NOMO-1 treated with dmso at 0.1 percent for 144 hours (cell line): ENCODE data around the gene NCAPD2.
A peak's percentile ranks its signal among the peaks of the same experiment; 100 is the strongest.
"Not testable (repeated sequence)": the region's sequence is repeated elsewhere in the genome, so short reads cannot be mapped to it uniquely, and the experiment has no call there.

Source experiments
- DNase-seq: peaks from one replicate; lab custom pipeline; 2025; ENCODE audit not compliant: unreplicated experiment; lab: John Stamatoyannopoulos, UW

The NCAPD2 gene

DNA sequence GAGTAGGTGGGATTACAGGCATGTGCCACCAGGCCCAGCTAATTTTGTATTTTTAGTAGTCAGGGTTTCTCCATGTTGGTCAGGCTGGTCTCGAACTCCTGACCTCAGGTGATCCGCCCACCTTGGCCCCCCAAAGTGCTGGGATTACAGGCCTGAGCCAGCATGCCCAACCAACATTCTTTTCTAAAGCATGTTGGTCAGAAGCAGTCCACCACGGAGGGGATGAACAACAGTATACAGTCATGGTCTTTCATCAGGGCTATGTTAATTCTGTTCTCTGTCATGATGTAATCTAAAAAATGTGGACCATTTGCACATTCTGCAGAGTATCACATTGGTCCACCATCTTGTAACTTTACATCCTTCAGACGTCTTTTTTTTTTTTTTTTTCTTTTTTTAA, 4.5 kb upstream of the NCAPD2 start:
- no peak for DNase-seq

DNA sequence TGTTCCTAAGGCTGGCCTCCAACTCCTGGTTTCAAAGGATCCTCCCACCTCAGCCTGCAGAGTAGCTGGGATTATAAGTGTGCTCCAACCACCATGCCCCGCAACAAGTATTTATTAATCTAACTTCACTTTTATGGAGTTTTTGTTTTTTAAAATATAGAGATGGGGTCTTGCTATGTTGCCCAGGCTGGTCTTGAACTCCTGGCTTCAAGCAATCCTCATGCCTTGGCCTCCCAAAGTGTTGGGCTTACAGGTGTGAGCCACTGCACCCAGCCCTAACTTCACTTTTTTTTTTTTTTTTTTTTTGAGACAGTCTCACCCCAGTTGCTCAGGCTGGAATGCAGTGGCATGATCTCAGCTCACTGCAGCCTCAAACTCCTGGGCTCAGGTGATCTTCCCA, 3.2 kb upstream of the NCAPD2 start:
- DNase-seq: not testable (repeated sequence)

DNA sequence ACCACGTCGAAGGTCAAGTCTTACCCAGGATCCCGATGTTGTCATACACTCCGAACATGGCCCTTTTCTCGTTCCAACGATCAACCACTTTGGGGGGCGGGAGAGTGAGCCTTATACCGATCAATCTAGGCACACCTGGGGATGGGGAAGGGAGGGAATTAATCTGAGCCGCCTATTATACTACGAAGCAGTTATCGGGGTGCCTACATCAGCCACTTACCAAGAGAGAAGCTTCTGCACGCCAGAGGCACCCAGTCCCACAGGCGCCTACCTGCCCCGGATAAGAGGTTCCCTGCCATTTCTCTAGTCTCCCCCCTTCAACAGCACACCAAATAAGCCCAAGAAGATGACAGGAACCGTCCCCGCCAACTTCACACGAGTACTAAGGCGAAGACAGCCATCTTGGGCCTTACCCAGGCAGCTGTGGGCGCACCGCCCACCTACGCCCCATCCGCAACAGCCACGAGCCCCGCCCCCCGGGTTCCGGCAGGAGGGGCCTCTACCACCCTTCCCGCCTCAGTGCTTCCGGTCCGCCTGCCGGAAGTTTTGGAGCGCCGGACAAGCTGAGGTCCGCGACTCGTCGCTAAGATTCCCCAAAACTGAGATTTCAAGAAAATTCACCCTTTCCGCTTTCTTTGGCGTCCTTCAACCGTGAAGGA, 935 bp upstream of the NCAPD2 start, which contains the start of gene MRPL51:
MRPL51 (minus strand) TSS at position 425 of the 659 bp plus-strand sequence; CDS start at position 299, 126 bp downstream.
- peak; percentile 96 for DNase-seq

DNA sequence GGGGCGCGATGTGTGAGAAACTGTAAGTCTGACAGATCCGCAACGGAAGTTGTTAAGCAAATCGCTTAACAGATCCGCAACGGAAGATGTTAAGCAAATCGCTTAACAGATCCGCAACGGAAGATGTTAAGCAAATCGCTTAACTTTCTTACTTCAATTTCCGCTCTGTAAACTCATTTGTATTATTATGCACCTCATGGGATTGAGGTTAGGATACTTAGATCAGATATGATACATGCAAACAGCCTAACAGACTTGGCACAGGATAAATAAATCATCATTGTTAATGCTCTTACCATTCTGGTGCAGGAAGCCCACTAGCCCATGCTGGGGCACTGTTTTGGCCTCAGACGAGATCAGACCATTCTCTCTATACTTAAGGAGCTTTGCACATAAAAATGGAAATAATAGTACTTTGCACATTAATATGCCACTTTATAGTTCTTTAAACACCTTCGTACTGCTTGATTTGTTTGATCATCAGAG, 399 bp downstream of the NCAPD2 start:
- DNase-seq: peak; percentile 23

DNA sequence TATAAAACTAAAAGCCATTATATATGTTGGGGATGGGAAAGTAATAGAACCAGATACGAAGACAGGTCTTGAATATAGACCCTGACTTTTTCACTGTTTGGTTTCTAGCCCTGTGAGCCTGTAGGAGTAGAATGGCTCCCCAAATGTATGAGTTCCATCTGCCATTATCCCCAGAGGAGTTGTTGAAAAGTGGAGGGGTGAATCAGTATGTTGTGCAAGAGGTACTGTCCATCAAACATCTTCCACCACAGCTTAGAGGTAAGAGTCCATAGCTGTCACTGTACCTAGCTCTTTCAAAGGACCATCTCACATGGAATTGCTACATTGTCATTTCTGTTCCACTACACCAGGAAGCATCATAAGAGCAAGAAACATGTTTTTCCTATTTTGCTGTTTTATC, 1.1 kb downstream of the NCAPD2 start:
- no peak for DNase-seq

DNA sequence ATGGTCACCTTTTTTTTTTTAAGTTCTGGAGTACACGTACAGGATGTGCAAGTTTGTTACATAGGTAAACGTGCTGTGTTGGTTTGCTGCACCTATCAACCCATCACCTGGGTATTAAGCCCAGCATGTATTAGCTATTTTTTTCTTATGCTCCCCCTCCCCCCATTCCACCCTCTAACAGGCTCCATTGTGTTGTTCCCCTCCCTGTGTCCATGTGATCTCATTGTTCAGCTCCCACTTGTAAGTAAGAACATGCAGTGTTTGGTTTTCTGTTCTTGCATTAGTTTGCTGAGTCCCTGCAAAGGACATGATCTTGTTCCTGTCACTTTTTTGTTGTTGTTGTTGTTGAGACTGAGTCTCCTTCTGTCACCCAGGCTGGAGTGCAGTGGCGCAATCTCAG, 3.4 kb downstream of the NCAPD2 start:
- not testable (repeated sequence) for DNase-seq

DNA sequence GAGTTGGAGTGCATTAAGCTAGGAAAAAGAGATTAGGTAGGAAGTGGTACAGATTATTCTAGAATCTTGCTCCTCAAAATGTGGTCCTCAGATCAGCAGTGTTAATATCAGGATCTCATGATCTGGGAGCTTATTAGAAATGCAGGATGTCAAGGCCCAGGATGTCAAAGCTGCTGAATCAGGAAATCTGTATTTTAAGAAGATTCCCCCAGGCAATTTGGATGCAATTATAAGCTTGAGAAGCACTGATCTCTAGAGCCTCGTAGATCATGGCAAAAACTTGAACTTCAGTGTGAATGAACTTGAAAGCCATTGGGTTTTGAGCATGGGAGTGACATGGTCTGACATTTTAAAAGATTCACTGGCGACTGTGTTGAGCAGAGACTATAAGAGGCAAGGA, 6.6 kb downstream of the NCAPD2 start:
- DNase-seq: no peak

DNA sequence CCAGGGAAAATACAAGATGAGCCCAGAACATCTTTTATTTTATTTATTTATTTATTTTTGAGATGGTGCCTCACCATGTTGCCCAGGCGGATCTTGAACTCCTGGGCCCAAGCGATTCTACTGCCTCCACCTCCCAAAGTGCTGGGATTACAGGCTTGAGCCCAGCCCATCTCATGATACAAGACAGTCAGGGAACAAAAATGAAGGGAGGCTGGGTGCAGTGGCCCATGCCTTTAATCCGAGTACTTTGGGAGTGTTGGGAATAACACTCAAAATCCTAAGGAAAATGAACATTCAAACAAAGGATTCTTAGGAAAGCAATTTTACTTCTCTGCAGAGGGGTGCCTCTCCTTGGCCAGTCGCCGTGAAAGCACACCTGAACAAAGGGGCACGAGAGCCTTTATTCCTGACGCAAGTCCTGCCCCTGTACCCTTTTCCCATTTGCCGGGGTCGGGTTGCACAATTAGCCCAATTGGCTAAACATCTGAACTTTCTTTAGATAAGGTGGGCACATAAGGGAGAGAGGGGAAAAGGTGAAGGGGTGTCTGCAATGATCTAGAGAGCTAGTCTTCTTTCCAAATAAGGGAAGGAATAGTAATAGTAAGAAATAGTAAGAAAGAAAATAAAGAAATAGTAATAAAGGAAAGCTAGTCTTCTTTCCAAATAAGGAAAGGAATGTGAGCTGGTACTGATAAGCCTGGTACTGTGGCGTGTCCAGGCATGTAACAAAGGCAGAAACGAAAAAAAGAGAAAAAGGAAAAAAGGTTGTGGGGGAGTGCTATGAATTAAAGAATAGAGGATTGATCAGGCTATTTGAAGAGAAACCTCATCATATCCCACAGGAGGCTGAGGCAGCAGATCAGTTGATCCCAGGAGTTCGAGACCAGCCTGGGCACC, 13.4 kb downstream of the NCAPD2 start:
- no peak for DNase-seq

DNA sequence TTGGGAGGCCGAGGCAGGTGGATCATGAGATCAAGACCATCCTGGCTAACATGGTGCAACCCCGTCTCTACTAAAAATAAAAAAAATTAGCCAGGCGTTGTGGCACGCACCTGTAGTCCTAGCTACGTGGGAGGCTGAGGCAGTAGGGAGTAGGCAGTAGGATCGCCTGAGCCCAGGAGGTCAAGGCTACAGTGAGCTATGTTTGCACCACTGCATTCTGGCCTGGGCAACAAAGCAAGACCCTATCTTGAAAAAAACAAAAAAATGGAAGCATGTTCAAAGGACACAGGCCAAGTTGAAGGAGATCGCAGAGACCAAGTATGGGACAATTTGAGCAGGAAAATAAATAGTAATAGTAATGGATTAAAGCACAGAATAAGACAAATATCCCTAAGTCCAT, 14.2 kb downstream of the NCAPD2 start:
- DNase-seq: no peak

DNA sequence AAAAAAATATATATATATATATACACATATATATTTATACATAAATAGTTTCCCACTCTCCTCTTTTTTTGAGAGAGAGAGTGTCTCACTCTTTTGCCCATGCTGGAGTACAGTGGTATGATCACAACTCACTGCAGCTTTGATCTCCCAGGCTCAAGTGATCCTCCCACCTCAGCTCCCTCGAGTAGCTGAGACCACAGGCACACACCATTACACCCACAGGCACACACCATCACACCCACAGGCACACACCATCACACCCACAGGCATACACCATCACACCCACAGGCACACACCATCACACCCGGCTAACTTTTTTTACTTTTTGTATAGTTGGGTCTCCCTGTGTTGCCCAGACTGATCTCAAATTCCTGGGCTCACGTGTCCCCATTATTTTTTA, 26.3 kb downstream of the NCAPD2 start:
- DNase-seq: no peak

DNA sequence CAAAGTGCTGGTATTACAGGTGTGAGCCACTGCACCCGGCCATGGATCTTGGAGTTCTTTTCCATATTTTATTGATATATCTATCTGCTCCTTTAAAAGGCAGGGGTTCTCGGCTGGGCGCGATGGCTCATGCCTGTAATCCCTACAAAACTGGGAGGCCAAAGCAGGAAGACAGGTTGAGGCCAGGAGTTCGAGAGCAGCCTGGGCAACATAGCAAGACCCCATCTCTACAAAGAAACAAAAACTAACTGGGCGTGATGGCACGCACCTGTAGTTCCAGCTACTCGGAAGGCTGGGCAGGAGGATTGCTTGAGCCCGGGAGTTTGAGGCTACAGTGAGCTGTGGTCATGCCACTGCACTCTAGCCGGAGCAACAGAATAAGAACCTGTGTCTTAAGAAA, 28.3 kb downstream of the NCAPD2 start:
- DNase-seq: no peak

DNA sequence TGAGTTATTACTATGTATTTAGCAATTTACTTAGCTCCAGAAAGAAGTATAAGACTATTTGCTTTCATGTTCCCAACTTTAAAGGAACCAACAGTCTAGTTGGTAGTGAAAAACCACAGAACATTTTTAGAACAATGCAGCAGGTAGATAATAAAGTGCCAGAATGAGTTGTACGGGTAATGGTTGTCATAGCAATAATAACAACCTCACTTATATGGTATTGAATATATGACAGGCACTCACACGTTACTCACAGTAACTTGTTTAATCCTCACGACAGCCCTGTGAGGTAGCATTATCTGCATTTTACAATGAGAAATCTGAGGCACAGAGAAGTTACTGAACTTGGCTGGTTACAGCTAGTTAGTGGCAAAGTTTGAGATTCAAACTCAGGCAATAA, 29.8 kb downstream of the NCAPD2 start:
- DNase-seq: no peak

DNA sequence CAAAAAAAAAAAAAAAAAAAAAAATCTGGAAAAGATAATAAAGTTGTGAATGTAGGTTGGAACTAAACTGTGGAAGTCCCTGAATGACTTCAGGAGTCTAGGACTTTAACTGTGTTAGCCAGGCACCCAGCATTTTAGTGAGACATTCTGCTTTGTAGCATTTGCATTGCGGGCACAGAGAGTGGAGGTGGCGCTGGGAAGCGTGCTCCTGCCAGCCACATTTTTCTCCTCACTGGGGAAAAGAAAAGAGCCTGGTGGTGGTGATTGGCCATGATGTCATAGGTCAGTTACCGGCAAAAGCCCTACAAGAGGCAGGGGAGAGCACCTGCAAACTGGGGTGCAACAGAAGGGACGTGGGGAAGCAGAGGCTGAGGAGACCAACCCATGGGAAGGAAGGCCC, 30.7 kb downstream of the NCAPD2 start:
- no peak for DNase-seq

DNA sequence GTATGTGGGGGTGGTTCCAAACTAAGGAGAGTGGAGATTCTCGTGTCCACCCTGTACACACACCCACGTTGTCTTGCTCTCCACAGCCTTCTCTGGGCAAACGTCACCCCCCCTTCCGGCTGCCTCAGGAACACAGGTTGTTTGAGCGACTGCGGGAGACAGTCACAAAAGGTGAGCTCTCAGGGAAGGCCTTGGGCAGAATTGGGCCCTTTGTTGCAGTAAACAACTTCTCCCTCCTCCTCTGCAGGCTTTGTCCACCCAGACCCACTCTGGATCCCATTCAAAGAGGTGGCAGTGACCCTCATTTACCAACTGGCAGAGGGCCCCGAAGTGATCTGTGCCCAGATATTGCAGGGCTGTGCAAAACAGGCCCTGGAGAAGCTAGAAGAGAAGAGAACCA, 32.3 kb downstream of the NCAPD2 start:
- no peak for DNase-seq

DNA sequence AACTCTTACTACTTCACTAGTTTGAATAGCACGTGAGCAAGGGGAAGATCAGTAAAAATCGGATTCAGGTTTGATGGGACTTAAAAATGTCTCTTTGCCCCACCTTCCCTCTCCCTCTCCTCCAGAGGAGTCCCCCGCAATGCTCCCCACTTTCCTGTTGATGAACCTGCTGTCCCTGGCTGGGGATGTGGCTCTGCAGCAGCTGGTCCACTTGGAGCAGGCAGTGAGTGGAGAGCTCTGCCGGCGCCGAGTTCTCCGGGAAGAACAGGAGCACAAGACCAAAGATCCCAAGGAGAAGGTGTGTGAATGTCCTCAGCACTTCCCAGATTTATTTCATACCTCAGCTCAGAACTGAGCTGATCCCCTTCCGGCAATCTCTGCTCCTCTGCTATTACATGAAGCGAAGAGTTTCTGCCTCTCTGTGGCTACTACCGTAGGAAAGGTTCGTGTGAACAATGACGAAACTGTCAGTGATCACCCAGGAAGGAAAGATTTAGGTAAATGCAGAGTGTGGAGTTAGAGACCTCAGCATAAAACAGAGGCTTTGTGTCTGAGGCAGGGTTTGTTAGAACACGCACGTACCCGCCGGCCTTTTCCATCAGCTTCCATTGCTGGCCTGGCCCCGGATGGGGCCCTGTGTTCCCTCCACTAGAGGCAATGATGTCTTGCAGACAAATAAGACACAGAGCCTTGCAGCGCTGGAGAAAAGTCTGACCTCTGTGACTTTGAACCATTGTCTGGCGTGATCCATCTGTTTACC, 33.0 kb downstream of the NCAPD2 start:
- DNase-seq: no peak

DNA sequence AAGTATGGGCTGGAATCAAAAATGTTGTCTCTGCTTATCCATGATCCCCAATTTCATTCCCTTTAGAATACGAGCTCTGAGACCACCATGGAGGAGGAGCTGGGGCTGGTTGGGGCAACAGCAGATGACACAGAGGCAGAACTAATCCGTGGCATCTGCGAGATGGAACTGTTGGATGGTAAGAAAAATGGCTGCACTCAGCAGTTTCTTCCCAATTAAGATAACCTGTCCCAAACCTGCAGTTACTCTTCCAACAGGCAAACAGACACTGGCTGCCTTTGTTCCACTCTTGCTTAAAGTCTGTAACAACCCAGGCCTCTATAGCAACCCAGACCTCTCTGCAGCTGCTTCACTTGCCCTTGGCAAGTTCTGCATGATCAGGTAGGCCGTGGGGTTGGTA, 33.8 kb downstream of the NCAPD2 start:
- DNase-seq: no peak

DNA sequence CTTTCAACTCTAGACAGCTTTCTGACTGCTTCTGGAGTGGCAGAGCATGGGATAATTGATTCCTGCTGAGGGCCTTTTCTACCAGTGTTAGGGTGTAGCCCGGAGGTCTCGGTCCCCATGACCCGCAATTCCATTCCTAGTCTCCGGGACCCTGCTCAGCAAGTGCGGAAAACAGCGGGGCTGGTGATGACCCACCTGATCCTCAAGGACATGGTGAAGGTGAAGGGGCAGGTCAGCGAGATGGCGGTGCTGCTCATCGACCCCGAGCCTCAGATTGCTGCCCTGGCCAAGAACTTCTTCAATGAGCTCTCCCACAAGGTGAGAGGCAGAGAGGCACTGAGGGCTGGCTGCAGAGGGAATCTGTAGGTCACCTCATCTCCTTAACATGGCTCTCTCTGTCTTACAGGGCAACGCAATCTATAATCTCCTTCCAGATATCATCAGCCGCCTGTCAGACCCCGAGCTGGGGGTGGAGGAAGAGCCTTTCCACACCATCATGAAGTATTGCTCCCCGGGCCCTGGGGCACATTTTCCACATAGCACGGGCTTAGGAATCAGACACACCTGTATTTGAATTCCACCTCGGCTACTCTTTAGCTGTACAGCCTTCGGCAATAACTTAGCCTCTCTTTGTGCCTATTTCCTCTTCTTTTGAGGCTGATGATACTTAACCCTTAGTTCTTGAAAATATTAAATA, 34.8 kb downstream of the NCAPD2 start:
- no peak for DNase-seq

DNA sequence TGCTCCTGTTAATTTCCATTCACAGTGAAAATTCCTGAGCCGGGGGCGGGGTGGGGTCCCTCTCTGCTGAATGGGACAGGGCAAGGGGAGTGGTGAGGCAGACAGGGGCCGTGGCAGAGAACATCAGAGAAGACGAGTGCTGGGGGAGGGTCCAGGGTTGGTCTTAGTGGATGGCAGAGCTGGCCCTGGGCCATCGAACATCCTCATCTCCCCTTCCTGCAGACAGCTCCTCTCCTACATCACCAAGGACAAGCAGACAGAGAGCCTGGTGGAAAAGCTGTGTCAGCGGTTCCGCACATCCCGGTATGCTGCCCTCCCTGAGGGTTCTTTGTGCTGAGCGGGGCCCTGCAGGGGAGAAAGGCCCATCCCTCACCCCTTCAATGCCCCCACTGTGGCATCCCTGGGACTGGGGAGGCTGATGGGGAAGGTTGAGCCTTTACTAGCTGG, 35.4 kb downstream of the NCAPD2 start:
- no peak for DNase-seq

DNA sequence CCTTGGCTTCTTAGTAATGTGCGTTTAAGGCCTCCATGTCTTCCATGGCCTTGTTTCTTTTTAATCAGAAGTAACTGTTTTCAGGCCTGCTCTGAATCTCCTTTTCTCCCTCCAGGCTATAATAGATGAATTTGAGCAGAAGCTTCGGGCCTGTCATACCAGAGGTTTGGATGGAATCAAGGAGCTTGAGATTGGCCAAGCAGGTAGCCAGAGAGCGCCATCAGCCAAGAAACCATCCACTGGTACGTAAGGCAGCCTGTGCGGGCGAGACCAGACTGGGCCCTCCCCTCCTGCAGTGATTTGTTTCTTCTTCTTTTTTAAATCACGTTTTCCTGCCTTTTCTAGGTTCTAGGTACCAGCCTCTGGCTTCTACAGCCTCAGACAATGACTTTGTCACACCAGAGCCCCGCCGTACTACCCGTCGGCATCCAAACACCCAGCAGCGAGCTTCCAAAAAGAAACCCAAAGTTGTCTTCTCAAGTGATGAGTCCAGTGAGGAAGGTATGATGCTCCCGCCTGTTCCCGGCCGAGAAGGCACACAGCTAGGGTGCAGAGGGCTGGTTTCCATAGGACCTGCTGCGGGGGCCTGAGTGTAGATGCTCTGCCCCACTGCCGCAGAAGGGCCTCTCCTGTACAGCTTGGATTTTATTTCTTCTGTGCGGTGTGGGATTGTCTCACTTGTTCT, 36.8 kb downstream of the NCAPD2 start:
- DNase-seq: no peak
